SU-DHL-6 (cell line): ENCODE data around the gene HNF1B.

Experiments
- EZH2phosphoT487 ChIP-seq: fragments of 200-600 bp; sonication (generic), shearing (Covaris generic); conservative IDR thresholded peaks from 2 replicates; pipeline ENCODE4 v1.6.1; 2018; ENCODE audit warnings: mild to moderate bottlenecking, antibody characterized with exemption, low read length, moderate library complexity, mixed read lengths
- TF ChIP-seq, protein P1 (sequence below): fragments of 200-600 bp; sonication (generic); IDR thresholded peaks from one replicate; pipeline ENCODE4 v1.5.1; 2017; ENCODE audit warnings: antibody characterized with exemption, mild to moderate bottlenecking, low read length, moderate library complexity; ENCODE audit not compliant: insufficient read depth, poor library complexity, severe bottlenecking

DNA sequence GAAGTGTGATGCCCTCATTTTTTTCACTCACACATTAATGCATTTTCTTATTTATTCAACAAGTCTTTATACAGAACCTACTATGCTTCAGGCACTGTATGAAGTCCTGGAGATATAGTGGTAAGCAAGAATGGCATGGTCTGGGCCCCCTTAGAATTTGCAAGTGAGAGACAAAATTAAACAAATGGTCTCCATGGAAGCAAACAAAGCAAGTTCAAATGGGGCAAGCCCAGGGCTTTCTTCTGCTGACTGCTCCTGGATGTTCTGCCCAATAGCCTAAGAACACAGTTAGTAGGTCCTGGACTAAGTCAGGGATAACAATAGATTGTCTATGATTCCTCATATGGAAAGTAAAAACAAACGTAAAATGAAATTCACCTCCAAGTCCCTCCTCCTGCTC is 70.3 kb downstream of the HNF1B start:
- no peak for TF ChIP-seq EZH2phosphoT487
- TF ChIP-seq, protein P1, sequence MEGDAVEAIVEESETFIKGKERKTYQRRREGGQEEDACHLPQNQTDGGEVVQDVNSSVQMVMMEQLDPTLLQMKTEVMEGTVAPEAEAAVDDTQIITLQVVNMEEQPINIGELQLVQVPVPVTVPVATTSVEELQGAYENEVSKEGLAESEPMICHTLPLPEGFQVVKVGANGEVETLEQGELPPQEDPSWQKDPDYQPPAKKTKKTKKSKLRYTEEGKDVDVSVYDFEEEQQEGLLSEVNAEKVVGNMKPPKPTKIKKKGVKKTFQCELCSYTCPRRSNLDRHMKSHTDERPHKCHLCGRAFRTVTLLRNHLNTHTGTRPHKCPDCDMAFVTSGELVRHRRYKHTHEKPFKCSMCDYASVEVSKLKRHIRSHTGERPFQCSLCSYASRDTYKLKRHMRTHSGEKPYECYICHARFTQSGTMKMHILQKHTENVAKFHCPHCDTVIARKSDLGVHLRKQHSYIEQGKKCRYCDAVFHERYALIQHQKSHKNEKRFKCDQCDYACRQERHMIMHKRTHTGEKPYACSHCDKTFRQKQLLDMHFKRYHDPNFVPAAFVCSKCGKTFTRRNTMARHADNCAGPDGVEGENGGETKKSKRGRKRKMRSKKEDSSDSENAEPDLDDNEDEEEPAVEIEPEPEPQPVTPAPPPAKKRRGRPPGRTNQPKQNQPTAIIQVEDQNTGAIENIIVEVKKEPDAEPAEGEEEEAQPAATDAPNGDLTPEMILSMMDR = no peak
